ENCODE measurements around the gene RTP1.

The RTP1 gene

GRCh38 chr3:187242435-187242834, 45.1 kb downstream of the RTP1 start:
- no peak for DNase-seq (ENCODE audit: low read depth)

DNA sequence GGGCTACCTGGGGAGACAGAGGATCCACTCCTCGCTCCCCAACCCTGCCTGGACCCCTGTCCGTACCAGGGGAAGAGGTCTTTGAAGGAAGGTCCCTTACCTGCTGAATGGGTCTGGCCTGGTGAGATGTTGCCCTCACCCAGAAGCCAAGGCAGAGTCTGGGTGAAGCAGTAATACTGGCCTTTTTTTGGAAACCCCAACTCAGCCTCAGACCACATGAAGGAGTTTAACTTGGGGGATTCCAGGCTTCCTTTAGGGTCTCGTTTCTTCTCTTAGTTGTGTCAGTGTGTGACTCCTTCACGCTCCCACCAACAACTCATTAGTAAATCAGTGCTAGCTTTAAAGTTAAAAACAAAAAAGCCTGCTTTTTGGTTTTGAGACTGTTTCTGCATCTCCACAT, 45.6 kb downstream of the RTP1 start:
- no peak for DNase-seq (ENCODE audit: low read depth)

GRCh38 chr3:187243933-187244524, 46.7 kb downstream of the RTP1 start:
- no peak for DNase-seq (ENCODE audit: low read depth)

- no peak for DNase-seq (ENCODE audit: low read depth)
These were observed 50.1 kb downstream of the RTP1 start for GRCh38 chr3:187247398-187247797.
